ENCODE measurements around the gene ECT2L.

ECT2L gene

DNA sequence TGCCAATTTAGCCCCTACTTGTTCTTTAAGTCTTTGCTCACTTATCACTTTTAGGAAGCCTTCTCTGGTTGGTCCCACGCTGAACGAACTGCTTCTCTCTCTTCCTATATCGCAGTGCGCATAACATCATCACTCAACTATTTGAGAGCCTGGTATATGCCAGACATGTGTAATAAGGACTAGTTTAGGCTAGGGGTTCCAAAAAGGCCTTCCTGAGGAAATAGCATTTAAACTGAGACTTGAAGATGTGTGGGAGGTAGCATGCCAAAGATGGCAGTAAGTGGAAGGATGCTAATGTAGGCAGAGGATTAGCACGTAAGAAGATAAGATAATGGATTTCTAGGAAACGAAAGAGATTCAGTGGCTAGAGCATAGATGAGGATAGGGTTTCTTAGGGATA is 17.6 kb upstream of the ECT2L start:
- Histone ChIP-seq H3K4me3 (ENCODE audit: insufficient read depth, low read length, poor library complexity, severe bottlenecking) (no peak overlapping the region), H3K36me3 (ENCODE audit: low read length) (no peaks in the 10 kb centered on the region), H3K9ac (ENCODE audit: low read length) (no peak overlapping the region), H3K27me3 (ENCODE audit: low read length) (no peaks in the 10 kb centered on the region), H3F3A (ENCODE audit: insufficient read depth) (no peaks in the 10 kb centered on the region), H3K9me3 (ENCODE audit: insufficient read depth, low read length) (no peaks in the 10 kb centered on the region), H3K27ac (ENCODE audit: low read depth, low read length) (no peak overlapping the region), H2AFZ (ENCODE audit: low read depth, low read length, severe bottlenecking) (no peak overlapping the region), H3K4me2 (ENCODE audit: low read depth, low read length, poor library complexity, severe bottlenecking) (no peak overlapping the region), H4K20me1 (ENCODE audit: low read depth, low read length) (no peaks in the 10 kb centered on the region), H3K79me2 (ENCODE audit: insufficient read depth, low read length) (no peaks in the 10 kb centered on the region), H3K9me2 (replicated peaks; ENCODE audit: insufficient read depth, low read length) (no peaks in the 10 kb centered on the region)
- TF ChIP-seq, protein P1, sequence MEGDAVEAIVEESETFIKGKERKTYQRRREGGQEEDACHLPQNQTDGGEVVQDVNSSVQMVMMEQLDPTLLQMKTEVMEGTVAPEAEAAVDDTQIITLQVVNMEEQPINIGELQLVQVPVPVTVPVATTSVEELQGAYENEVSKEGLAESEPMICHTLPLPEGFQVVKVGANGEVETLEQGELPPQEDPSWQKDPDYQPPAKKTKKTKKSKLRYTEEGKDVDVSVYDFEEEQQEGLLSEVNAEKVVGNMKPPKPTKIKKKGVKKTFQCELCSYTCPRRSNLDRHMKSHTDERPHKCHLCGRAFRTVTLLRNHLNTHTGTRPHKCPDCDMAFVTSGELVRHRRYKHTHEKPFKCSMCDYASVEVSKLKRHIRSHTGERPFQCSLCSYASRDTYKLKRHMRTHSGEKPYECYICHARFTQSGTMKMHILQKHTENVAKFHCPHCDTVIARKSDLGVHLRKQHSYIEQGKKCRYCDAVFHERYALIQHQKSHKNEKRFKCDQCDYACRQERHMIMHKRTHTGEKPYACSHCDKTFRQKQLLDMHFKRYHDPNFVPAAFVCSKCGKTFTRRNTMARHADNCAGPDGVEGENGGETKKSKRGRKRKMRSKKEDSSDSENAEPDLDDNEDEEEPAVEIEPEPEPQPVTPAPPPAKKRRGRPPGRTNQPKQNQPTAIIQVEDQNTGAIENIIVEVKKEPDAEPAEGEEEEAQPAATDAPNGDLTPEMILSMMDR (IDR thresholded peaks at IDR 0.05; ENCODE audit: insufficient read depth, low read length, poor library complexity, severe bottlenecking): no peak
- no peak for TF ChIP-seq EZH2phosphoT487 (conservative IDR thresholded peaks at IDR 0.05; ENCODE audit: low read length)

DNA sequence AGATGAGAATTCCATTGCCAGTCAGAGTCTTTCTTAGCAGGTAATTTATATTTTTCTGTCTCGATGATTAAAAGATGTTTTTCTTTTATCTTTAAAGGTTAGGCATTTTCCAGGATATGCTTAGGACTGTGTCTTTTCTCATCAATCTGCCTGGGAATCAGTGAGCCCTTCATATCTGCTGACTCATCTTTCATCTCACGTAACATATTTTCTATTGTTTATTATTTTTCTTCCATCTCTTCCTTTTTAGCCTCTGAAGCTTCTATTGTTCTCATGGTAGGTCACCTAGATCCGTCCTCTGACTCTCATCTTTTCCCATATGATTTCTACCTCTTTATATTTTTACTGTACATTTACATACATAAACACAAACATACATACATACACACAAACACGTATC is 13.6 kb upstream of the ECT2L start:
- Histone ChIP-seq H3K27me3 (ENCODE audit: low read length) (no peaks in the 10 kb centered on the region), H3K4me3 (ENCODE audit: insufficient read depth, low read length, poor library complexity, severe bottlenecking) (no peak overlapping the region), H4K20me1 (ENCODE audit: low read depth, low read length) (no peaks in the 10 kb centered on the region), H2AFZ (ENCODE audit: low read depth, low read length, severe bottlenecking) (no peak overlapping the region), H3K36me3 (ENCODE audit: low read length) (no peaks in the 10 kb centered on the region; the same call in 1 of the 2 replicates), H3K9ac (ENCODE audit: low read length) (no peak overlapping the region), H3K79me2 (ENCODE audit: insufficient read depth, low read length) (no peaks in the 10 kb centered on the region), H3K9me3 (ENCODE audit: insufficient read depth, low read length) (no peaks in the 10 kb centered on the region), H3K4me2 (ENCODE audit: low read depth, low read length, poor library complexity, severe bottlenecking) (no peak overlapping the region), H3K27ac (ENCODE audit: low read depth, low read length) (no peak overlapping the region), H3K9me2 (replicated peaks; ENCODE audit: insufficient read depth, low read length) (no peaks in the 10 kb centered on the region), H3F3A (ENCODE audit: insufficient read depth) (no peaks in the 10 kb centered on the region)
- no peak for TF ChIP-seq EZH2phosphoT487 (conservative IDR thresholded peaks at IDR 0.05; ENCODE audit: low read length)
- TF ChIP-seq, protein P1 (IDR thresholded peaks at IDR 0.05; ENCODE audit: insufficient read depth, low read length, poor library complexity, severe bottlenecking): no peak

DNA sequence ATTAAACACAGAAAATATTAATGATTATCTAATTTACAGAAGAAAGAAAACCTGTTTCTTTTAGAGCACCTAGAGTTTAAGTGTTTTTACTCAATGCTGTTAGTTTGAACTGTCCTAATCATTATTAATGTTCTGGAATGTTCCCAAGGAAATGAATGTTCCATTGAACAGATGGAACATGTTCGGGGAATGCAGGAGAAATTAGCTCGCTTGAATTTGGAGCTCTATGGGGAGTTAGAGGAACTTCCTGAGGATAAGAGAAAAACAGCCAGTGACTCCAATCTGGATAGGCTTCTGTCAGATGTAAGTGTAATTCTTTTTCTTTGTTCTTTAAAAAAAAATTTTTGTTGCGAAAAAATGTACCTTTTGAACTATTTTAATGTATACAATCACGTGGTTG is 10.8 kb upstream of the ECT2L start:
- no peak overlapping the region for H3K9ac ChIP-seq (ENCODE audit: low read length)
- TF ChIP-seq, protein P1 (IDR thresholded peaks at IDR 0.05; ENCODE audit: insufficient read depth, low read length, poor library complexity, severe bottlenecking): no peak
- TF ChIP-seq EZH2phosphoT487 (conservative IDR thresholded peaks at IDR 0.05; ENCODE audit: low read length): no peak
- H3K36me3 ChIP-seq (ENCODE audit: low read length): no peaks in the 10 kb centered on the region; the same call in 1 of the 2 replicates
- H3K4me2 ChIP-seq (ENCODE audit: low read depth, low read length, poor library complexity, severe bottlenecking): no peak overlapping the region
- no peak overlapping the region for H2AFZ ChIP-seq (ENCODE audit: low read depth, low read length, severe bottlenecking)
- no peak overlapping the region for H3K27ac ChIP-seq (ENCODE audit: low read depth, low read length)
- H3K4me3 ChIP-seq (ENCODE audit: insufficient read depth, low read length, poor library complexity, severe bottlenecking): no peak overlapping the region
- H4K20me1 ChIP-seq (ENCODE audit: low read depth, low read length): no peaks in the 10 kb centered on the region
- H3F3A ChIP-seq (ENCODE audit: insufficient read depth): no peaks in the 10 kb centered on the region
- H3K9me3 ChIP-seq (ENCODE audit: insufficient read depth, low read length): no peaks in the 10 kb centered on the region
- H3K79me2 ChIP-seq (ENCODE audit: insufficient read depth, low read length): no peaks in the 10 kb centered on the region
- no peaks in the 10 kb centered on the region for H3K27me3 ChIP-seq (ENCODE audit: low read length)
- H3K9me2 ChIP-seq (replicated peaks; ENCODE audit: insufficient read depth, low read length): no peaks in the 10 kb centered on the region
